HG03439 (cell line): ENCODE measurements around the gene NPFFR1.

Source experiments
- ATAC-seq: cut with Tn5 transposase; IDR thresholded peaks from one replicate; pipeline ENCODE4 v1.9.1; 2021; ENCODE audit warnings: mild to moderate bottlenecking, moderate library complexity; ENCODE audit not compliant: unreplicated experiment

The NPFFR1 gene

DNA sequence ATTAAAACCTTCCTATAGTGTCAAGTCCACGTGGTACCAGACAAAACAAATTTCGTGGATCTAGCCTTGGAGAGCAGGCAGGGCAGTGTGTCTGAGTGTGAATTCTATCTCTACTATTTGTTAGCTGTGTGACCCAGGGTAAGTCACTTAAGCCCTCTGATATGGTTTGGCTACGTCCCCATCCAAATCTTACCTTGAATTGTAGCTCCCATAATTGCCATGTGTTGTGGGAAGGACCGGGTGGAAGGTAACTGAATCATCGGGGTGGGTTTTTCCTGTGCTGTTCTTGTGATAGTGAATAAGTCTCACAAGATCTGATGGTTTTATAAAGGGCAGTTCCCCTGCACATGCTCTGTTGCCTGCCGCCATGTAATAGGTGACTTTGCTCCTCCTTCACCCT is 2.8 kb upstream of the NPFFR1 start:
- ATAC-seq, result no peak

GRCh38 chr10:70285476-70285831 is 1.6 kb upstream of the NPFFR1 start:
- ATAC-seq, result no peak

DNA sequence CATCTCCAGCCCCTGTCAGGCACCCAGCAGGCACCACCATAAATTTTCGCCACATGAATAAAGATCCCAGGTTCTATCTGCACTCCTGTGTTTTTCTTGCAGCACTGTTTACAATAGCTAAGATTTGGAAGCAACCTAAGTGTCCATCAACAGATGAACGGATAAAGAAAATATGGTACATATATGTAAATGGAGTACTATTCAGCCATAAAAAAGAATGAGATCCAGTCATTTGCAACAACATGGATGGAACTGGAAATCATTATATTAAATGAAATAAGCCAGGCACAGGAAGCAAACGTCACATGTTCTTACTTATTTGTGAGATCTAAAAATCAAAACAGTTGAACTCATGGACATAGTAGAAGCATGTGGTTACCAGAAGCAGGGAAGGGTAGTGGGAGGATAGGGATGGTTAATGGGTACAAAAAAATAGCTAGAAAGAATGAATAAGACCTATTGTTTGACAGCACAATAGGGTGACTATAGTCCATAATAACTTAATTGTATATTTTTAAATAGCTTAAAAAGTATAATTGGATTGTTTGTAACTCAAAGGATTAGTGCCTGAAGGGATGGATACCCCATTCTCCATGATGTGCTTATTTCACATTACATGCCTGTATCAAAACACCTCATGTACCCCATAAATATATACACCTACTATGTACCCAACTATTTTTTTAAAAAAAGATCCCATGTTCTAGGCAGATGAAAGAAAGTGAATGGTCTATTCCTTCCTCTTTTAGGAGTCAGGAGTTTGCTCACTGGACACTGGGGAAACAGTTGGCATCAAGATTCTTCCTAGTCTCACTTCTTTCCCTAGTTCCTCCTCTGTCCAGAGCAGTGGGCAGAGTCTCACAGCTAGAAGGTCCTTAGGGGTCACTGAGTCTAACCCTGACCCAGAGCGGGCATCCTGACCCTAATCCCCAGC is 1.0 kb upstream of the NPFFR1 start:
- ATAC-seq, result no peak

- no peak for ATAC-seq
Measured at GRCh38 chr10:70283071-70283444, 746 bp downstream of the NPFFR1 start.

DNA sequence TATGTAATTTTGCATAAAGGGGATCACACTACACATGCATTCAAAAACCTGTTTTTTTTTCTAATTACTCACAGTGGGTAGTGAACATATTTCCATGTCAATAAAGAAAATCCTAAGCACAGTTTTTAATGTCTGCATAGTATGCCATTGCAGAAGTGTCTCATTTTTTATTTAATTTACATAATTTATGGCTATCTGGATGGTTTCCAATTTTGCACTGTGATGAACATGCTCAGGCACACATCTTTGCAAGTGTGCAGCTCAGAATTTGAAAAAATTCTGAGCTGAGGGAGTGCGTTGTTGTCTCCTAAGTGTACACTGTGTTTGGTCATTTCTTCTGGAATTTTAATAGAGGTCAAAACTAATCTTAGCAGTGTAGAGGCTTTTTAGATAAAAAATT is 2.2 kb downstream of the NPFFR1 start:
- no peak for ATAC-seq

- ATAC-seq, result no peak
Measured at GRCh38 chr10:70280099-70280498, 3.7 kb downstream of the NPFFR1 start.

DNA sequence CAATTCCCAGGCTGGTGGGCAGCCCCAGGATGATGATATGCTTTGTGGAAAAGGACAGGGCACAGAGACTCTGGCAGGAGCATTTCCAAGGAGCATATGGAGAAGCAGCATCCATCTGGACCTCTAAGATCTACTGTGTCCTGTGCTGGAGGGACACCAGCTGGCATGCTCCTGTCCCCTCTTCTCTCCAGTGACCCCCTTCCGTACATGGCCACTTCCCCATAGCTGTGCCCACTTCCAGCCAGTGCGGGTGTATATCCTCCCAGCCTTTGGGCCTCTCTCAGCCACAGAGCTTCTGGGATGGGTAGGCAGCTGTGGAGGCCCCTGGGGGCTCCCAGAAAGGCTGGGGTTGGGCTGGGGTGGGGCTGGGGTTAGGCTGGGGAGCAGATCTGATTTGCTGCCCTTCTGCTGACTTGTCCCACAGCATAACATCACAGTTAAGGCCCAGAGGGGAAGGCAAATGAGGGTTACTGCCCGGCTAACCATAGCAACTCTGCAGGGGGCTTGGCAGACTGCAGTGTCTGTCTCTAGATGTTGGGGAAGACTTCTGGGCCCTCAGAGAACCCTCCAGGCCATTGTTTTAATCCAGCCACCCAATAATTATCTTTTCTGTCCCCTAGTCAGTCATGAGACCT is 6.3 kb downstream of the NPFFR1 start:
- no peak for ATAC-seq

DNA sequence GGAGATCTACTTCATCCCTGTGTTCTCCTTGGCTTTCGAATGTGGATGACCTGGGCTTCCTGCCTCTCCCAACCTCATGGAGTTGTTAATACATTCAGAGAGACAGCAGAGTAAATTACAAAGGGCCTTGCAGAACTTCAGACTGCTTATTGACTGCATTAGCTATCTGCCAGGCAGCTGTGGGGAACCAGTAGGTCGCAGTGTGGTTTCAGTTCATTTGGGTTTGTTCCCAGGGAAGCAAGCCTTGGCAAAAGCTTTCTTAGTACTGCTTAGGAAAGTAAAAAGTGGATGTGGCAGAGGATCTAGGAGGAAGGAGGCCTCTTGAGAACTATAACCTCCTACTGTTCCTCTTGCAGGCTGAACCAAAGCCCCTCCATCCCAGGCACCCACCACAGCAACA is 9.2 kb downstream of the NPFFR1 start:
- no peak for ATAC-seq

GRCh38 chr10:70272925-70273316 is 10.9 kb downstream of the NPFFR1 start:
- ATAC-seq, result peak; percentile 57

DNA sequence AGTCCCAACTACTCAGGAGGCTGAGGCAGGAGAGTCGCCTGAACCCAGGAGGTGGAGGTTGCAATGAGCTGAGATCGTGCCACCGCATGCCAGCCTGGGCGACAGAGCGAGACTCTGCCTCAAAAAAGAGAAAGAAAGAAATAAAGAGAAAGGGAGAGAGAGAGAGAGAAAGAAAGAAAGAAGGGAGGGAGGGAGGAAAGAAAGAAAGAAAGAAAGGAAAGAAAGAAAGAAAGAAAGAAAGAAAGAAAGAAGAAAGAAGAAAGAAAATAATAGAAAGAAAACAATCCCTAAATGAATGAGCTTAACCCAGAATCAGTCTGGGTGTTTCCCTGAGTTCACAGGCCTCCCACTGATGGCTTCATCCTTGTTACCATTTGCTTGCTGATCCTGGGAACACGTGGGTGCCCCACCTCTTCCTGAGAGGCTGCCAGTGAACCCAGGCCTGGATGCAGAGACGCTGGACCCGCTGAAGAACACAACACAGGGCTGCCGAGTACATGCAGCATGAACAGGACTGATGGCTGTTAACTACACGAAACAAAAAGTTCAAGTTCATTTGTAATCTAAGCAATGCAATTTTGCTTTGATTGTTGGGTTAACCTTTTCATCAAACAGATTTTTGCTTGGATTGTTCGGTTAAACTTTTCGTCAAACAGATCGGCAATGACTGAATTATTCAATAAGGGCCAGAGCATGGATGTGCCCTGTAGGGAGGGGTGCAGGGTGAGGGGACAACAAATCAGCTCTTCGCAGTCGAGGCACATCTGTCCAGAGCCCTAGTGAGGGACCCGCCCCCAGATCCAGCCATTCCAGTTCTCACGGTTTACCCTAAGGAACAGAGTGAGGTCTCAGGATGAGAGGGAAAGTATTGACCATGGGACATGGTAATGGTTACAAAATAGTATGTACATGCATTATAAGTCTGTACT is 11.5 kb downstream of the NPFFR1 start:
- ATAC-seq, result peak; percentile 9

DNA sequence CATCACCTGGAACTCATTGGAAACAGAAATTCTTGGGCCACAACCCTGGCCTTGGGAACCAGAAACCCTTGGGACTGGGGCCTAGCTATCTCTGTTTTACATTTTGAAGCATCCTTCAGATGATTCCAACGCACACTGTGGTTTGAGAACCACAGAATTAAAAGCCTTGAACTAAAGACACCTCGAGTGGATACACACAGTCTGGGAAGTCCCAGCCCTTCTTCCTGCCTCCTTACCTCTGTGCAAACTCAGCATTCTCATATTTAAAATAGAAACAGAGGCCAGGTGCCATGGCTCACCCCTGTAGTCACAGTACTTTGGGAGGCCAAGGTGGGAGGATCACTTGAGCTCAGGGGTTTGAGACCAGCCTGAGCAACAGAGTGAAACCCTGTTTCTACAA is 12.9 kb downstream of the NPFFR1 start:
- no peak for ATAC-seq

DNA sequence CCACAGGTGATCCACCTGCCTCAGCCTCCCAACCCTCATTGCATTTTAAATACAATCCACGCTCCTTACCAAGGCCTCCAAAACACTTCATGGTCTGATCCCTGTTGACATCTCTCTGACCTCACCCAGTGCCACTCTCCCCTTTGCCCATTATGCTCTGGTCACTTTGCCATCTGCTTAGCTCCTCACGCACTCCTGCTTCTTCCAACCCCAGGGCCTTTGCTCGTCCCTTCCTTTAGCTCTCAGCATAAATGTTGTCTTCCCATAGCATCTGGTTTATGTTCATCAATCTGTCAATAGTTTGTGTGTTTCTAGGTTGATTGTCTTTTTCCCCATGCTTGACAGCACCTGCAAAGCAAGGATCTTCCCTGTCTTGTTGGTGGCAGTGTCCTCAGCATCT is 14.1 kb downstream of the NPFFR1 start:
- no peak for ATAC-seq

- ATAC-seq, result no peak
Measured at GRCh38 chr10:70268376-70268775, 15.4 kb downstream of the NPFFR1 start.

DNA sequence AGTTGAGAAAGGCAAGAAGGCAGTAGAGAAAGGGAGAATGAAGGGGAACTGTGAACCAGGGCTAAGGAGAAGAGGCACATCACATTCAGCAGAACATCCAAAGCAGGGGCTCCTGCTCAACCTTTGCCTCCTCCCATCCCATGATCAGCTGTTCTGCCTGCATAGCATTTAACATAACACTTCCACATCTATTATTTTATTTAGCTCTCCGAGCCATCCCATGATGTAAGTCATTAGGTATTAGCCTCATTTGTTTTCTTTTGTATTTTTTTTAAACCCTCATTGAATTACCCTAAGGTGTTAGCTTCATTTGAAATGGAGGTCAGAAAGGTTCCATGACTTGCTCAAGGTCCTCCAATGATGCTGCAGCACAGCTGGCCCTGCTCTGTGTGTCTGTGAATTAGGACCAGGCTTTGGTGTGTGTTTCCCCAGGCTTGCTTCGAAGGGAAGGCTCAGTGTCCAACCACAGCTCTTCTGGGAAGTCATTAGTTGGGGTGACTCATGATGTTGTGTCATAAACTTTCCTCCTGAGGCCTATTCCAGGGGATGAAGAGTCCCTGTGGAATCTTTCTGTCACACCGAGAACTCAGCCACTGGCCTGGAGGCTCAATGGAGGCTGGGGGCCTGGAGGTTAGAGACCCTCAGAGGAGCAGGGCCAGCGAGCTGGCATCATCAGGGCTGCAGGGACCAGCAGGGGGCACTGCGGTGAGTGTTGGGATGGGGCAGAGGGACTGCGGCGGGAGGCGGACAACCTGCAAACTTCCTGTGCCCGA is 16.5 kb downstream of the NPFFR1 start:
- ATAC-seq, result no peak

- ATAC-seq, result no peak
Measured at GRCh38 chr10:70266701-70267100, 17.1 kb downstream of the NPFFR1 start.

- no peak for ATAC-seq
Measured at GRCh38 chr10:70266056-70266455, 17.7 kb downstream of the NPFFR1 start.

DNA sequence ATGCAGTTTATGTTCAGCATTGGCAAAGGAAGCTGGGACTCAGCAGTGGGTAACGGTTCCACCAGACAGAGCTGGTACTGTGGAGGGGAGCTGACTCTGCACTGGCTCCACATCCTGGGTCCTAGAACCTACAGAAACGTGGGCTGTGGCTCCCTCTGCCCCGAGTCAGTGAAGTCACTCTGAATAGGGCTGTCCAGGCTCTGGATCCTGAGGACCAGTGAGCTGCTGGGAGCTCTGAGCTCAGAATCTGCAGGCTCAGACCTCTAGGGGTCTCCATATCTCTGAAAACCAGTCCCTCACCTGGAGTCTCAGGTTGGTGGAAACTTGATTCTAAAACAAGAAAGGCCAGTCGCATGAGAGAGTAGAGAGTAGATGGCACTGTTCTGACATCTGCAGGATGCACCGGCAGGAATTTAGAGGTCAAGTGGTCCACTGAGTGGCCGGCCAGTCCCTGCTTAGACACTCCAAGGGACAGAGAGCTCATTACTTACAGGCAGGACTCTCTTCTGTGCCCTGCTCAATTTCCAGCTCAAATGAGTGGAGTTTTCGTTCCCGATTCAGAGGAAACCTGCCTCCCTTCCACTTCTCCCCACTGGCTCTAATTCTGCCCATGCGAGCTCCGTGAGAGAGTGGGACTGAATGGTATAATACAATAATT is 18.6 kb downstream of the NPFFR1 start:
- ATAC-seq, result no peak

DNA sequence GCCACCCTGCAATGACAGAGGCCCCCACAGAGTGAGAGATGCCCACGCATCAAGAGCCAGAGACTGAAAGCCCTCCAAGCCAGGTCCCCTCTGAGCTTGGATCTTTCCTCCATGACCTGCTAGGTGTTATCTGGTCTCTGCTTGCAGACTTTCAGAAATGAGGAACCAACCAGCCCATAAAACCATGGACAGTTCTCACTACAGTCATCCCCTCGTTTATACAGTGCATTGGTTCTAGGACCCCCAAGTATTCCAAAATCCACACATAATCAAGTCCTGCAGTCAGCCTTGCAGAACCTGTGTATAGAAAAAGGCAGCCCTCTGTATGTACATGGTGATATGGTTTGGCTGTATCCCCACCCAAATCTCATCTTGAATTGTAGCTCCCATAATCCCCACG is 23.1 kb downstream of the NPFFR1 start:
- no peak for ATAC-seq

DNA sequence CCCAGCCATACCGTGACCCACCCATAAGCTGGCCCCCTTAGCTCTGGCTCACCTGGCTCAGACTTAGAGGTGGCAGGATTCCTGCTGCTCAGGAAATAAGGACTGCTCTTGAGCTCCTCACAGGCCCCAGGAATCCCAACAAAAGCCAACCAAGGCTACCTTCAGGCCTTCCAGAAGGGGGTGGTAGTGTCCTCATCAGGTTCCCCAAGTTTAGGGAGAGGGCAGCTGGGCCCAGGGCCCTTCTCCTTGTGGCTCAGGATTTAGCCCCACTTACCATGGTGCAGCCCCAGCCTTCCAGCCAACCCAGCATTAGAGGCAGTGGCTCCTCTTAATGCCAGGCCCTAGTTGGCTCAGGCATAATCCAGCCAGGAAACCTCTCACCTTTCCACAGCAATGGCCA is 23.5 kb downstream of the NPFFR1 start:
- no peak for ATAC-seq

GRCh38 chr10:70258216-70258615 is 25.6 kb downstream of the NPFFR1 start:
- ATAC-seq, result no peak
